ENCODE results near the gene TBC1D9B. TPM values are rescaled to one million over a fixed set of nuclear protein-coding genes. Genes with fewer than 3 reads are reported as not detected.

TBC1D9B gene
- total RNA-seq, result 31.6 and 34.5 TPM in 2 replicates

GRCh38 chr5:179907556-179908324, at the start of gene TBC1D9B:
Gene TBC1D9B (minus strand): TSS chr5:179907897. CDS start chr5:179907821, 76 bp downstream.

GRCh38 chr5:179858586-179859427, 48.9 kb downstream of the TBC1D9B start, which contains the start of gene MRNIP:
Gene MRNIP (minus strand): TSS chr5:179858817. CDS start chr5:179858796, 21 bp downstream.

GRCh38 chr5:179820483-179821297, 87.0 kb downstream of the TBC1D9B start, which contains the start of gene SQSTM1:
Gene SQSTM1 (plus strand): TSS chr5:179820905. CDS start chr5:179820937, 32 bp downstream.

Other genes with a start within 250 kb of the TBC1D9B start
- not detected in 2 replicates for gene CBY3, start 226.9 kb downstream of the TBC1D9B start, total RNA-seq
- gene CANX, start 208.9 kb downstream of the TBC1D9B start, total RNA-seq, result 209 and 245 TPM in 2 replicates
- 11.0 and 17.3 TPM in 2 replicates for gene MAML1, start 175.1 kb downstream of the TBC1D9B start, total RNA-seq
- 1.6 and 3.4 TPM in 2 replicates for gene LTC4S, start 113.9 kb downstream of the TBC1D9B start, total RNA-seq
- gene MGAT4B, start 101.0 kb downstream of the TBC1D9B start, total RNA-seq, result 92.6 and 97.2 TPM in 2 replicates
- gene SQSTM1, start 87.0 kb downstream of the TBC1D9B start, total RNA-seq, result 149 and 160 TPM in 2 replicates
- 10.6 and 18.0 TPM in 2 replicates for gene MRNIP, start 49.1 kb downstream of the TBC1D9B start, total RNA-seq
- gene RNF130, start 163.9 kb upstream of the TBC1D9B start, total RNA-seq, result 28.4 and 28.5 TPM in 2 replicates

Data from bronchus fibroblast of lung (primary cell).